ENCODE data around the gene IL17RD.

- TF ChIP-seq EZH2 (IDR thresholded peaks at IDR 0.05; ENCODE audit: insufficient read depth, poor library complexity, severe bottlenecking) (no peak), EZH2phosphoT487 (IDR thresholded peaks at IDR 0.05; ENCODE audit: insufficient read depth, low read depth) (no peak)
Measured at GRCh38 chr3:57169872-57170623, 4.9 kb upstream of the IL17RD start.

Measured in GM23248 (cell line).